GM18511 (cell line): ENCODE results near the gene ACY1.
"Not testable (repeated sequence)": the region's sequence is repeated elsewhere in the genome, so short reads cannot be mapped to it uniquely, and the experiment has no call there.

Experiments
- ATAC-seq: cut with Tn5 transposase; IDR thresholded peaks from one replicate; pipeline ENCODE4 v1.9.1; 2021; ENCODE audit warnings: mild to moderate bottlenecking, moderate library complexity; ENCODE audit not compliant: unreplicated experiment

The ACY1 gene

DNA sequence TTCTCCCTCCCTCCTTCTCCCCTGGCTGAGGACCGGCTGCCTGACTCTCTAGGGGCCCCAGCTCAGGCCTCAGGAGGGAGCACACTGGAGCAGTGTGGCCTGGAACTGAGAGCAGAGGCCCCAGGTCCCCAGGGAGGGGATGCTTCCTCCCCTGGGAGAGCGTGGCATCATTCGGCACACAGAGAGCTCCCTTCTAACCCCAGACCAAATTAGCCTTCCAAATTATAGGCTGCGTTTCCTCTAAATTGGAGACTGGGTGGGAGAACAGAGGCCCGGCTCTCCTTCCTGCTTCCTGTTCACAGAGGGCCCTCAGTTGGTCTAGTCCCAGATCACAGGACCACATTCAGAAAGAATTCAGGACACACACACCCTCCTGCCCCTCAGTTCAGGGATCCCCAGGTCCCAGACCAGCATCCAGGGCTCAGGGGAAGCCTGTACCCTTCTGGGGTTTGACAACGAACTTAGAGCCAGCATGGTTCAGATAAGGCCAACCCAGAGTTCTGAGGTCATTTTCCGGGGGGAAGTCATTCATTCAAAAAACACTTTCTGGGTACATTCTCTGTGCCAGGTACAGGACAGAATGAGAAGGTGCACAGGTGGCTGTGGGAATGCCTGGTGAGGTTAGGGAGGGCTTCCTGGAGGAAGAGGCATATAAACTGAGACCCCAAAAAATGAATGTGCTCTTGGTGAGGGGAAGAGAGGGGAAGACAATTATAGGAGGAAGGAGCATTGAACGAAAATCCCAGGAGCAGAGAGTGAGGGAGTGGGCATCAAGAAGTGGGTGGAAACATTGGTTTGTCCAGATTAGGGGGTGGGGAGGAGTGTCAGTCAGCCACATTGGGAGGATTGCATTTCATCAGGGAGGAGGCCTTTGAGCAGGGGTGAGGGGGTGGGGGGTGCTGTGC, 40.8 kb downstream of the ACY1 start:
- ATAC-seq, result peak; percentile 72

- no peak for ATAC-seq
Observed at GRCh38 chr3:52024765-52025452, 41.6 kb downstream of the ACY1 start.

- no peak for ATAC-seq
Observed at GRCh38 chr3:52025453-52025852, 42.1 kb downstream of the ACY1 start.

DNA sequence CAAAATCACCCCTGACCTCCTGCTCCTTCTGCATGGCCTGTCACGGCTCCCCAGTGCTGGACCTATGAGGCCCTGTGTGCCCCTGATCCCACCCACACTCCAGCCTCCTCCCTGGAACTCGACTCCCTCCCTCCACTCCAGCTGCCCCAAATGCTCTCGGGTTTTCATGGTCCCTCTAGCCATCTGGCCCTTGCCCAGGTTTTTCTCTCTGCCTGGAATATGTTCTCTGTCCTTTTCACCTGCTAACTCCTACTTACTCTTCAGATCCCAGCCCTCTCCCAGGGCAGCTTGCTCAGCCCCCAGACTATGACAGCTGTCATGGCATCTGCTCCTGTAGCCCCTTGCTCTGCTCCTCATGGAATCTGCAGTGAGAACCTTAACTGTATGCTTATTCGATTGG, 42.7 kb downstream of the ACY1 start:
- ATAC-seq, result no peak

DNA sequence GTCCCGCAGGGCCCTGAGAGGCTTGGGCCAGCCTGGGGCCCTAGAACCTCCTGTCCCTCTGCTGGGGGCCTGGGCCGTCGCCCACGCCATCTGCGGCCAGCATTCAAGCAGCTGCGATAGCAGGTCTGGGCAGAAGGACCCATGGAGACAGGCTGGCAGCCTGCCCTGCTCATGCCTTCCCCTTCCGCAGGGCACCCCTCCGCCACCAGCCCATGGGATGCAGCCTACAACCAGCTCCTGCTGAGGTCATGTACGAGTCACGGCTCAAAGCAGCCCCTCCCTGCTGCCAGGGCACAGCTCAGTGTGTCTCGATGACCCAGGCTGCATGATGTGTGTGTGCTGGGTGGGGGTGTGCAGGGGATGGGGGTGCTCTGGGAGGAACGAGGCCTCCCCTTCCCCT, 45.2 kb downstream of the ACY1 start:
- ATAC-seq, result no peak

- ATAC-seq, result no peak
Observed at GRCh38 chr3:52029053-52029452, 45.7 kb downstream of the ACY1 start.

DNA sequence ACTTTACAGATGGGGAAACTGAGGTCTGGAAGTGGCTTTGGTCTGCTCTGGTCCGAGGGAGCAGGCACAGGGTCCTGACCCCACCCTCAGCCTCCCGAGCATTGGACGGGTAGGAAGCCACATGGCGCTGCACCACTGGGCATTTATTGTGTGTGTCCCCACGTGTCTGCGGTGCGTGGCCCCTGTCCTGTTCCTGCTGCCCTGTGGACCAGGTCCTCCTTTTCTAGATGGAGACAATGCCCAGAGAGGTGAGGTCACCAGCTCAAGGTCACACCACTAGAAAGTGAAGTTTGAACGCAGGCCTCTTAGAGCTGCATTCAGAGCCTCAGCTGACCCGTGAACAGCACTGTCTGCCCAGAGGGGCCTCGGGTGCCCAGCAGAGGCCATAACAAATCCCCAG, 46.2 kb downstream of the ACY1 start:
- ATAC-seq, result no peak

DNA sequence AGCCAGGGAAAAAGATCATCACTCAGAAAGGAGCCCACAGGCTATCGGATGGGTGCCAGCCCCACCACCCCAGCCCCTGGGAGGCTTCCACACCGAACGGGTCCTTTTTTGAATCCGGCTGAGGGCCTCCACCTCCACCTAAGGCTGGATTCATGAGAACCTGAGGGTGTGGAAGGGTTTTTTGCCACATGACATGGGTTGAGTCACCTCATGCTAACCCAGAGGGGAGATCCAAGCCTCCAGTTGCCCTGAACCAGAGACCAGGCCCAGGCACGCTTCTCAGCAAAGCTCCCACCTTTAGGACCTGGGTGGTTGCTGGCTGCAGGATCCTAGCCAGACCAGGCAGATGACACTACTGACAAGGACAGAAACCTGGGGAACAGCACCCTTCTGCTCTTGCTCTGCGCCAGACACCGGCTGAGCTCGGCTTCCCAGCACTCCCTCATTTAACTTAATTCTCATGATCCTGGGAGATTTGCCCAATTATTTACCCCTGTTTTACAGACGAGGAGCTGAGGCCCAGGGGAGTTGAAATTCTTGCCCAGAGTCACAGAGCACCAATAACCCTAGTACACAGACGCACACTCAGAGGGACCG, 47.5 kb downstream of the ACY1 start:
- ATAC-seq, result no peak

- no peak for ATAC-seq
Observed at GRCh38 chr3:52031896-52032295, 48.6 kb downstream of the ACY1 start.

GRCh38 chr3:52032702-52033408, 49.5 kb downstream of the ACY1 start:
- ATAC-seq, result no peak

DNA sequence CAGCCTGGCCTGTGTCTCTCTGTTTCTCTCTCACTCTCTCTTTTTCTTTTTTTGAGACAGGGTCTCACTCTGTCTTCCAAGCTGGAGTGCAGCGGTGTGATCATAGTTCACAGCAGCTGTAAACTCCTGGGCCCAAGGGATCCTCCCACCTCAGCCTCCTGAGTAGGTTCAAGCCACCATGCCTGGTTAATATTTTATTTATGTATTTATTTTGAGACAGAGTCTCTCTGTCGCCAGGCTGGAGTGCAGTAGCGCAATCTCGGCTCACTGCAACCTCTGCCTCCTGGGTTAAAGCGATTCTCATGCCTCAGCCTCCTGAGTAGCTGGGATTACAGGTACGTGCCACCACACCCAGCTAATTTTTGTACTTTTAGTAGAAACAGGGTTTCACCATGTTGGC, 50.4 kb downstream of the ACY1 start:
- ATAC-seq, result not testable (repeated sequence)

DNA sequence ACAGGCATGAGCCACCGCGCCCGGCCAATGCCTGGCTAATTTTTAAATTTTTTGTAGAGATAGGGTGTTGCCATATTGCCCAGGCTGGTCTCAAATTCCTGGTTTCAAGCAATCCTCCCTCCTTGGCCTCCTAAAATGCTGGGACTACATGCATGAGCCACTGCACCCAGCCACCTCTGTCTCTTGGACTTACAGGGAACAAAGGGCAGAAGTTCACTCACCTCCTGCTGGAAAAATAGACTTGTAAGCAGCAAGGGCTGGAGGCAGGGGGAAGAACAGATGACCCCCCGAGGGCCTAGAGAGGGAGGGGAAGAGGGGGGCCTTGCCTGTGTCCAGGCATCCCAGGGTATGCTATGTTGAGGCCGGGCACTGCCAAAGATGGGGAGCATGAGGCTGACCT, 50.9 kb downstream of the ACY1 start:
- ATAC-seq, result no peak

DNA sequence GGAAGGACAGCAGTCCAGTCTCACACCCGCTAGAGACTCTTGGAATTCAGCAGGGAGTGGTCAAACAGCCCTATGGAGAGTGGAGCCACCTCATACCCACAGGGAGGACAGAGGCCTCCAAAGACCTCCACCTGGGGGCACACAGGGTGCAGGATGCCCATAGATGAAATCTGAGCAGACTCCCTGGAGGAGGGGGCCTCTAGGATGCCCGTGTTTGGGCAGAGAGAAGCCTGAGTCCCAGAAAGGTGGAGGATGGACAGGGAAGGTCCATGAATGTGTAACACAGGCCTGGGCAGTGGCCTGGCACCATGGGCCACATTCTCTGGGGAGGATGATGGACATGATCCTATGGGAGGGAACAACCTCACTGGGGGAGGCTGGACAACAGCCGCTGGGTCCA, 51.3 kb downstream of the ACY1 start:
- ATAC-seq, result no peak

DNA sequence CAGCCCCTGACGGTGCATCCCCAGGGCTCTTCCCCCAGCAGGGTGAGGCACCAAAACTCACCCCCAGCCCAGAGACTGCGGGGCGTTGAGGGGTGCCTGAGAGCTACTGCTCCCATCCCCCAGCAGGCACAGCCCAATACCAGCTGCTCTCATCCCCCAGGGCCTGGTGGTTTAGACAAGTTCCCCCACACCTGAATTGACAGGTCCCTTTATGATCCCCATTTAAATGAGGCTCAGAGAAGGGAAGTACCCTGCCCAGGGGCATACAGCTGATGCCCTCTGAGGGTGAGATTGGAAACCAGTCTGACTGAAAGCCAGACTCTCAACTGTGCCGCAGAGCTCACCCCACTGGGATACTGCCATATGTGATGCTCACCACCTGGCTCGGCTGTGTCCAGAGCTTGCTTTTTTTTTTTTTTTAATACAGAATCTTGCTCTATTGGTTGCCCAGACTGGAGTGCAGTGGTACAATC, 52.9 kb downstream of the ACY1 start:
- peak; percentile 91 for ATAC-seq

DNA sequence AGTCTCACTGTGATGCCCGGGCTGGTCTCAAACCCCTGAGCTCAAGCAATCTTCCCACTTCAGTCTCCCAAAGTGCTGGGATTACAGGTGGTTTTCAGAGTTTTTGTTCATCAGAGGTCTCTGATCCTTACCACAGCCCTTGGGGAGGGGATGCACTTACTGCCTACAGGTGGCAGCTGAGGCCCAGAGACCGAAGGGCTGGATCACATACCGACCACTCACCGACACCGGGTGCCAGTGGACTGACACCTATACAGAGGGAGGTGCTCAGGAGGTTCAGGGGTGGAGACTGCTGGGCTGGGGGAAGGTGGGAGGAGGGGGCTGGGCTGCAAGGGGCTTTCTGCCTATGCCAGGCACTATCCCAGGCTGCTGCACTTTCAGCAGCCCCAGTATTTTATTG, 53.5 kb downstream of the ACY1 start:
- no peak for ATAC-seq

DNA sequence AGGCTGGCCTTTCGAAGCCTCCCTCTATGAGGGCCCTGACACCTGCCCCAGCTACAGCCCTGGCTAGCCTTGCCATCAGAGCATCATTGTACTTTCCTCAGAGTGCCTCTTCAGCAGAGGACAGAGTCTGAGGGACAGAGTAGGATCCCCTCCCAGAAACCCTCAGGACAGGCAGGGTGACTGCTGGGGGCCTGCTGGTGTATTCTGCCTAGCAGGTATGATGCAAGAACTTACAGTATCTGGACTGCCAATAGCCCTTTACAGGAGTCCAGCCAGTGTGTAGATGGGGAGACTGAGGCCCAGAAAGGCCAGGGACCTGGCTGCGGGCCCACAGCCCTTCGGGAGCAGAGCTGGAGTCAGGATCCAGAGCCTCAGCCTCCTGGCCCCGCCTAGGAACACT, 54.0 kb downstream of the ACY1 start:
- ATAC-seq, result no peak

- ATAC-seq, result no peak
Observed at GRCh38 chr3:52038227-52038626, 54.9 kb downstream of the ACY1 start.
